HCT116 (cell line): ENCODE data around the gene KCNN3. TPM values are rescaled to one million over a fixed set of nuclear protein-coding genes. Genes with fewer than 3 reads are reported as not detected.

ENCODE experiments used
- ATAC-seq: fragments of 200-7000 bp; cut with Tn5 transposase; 2 replicates; pipeline ENCODE4 v1.9.1; 2020; ENCODE audit warnings: mild to moderate bottlenecking, moderate library complexity
- BruUV-seq: library from RNA; stranded (reverse); fragments of 400-500 nt; replicated peaks from 2 replicates; lab custom pipeline; 2021; lab: Mats Ljungman, UMichigan
- CTCF ChIA-PET: fragments of 300-600 bp; sonication (Branson Sonifier 250); formaldehyde crosslinking; loops from one replicate; lab custom pipeline; 2021; ENCODE audit warnings: antibody characterized with exemption; lab: Charles Lee
- POLR2A ChIA-PET: fragments of 300-600, 350-600 bp; sonication (Branson Sonifier 250); formaldehyde crosslinking; loops from one replicate; lab custom pipeline; 2021; ENCODE audit warnings: antibody characterized with exemption; lab: Charles Lee
- RAD21 ChIA-PET, 2 experiments: fragments of 300-600 bp; sonication (Branson Sonifier 250); formaldehyde crosslinking; loops; one replicate each; lab custom pipeline; 2023; ENCODE audit warnings: low total read pairs in 2 of 2; ENCODE audit not compliant: uncharacterized antibody in 2 of 2, unreplicated experiment in 2 of 2, low non-redundant PET in 1 of 2; lab: Charles Lee
- DNase-seq: peaks from one replicate; pipeline ENCODE4 v3.0.0-alpha.2; 2010; ENCODE audit warnings: low read depth, low spot score
- H2AFZ ChIP-seq: fragments of 200-600 bp; shearing (Covaris generic), sonication (generic); 2 replicates; pipeline ENCODE4 v1.6.1; 2017; ENCODE audit warnings: low read depth, mixed run types, mixed read lengths, antibody characterized with exemption, low read length; ENCODE audit not compliant: poor library complexity, severe bottlenecking
- H3K27ac ChIP-seq: 2 replicates; pipeline ENCODE4 v1.5.1; 2012; ENCODE audit warnings: low read depth, low read length
- H3K27me3 ChIP-seq: fragments of 200-600 bp; sonication (generic); 2 replicates; pipeline ENCODE4 v1.6.1; 2016; ENCODE audit warnings: mixed run types, low read length, mixed read lengths; ENCODE audit not compliant: insufficient read depth
- H3K36me3 ChIP-seq, 2 experiments: fragments of 200-500 bp in 1 of 2; fragments of 200-600 bp in 1 of 2; sonication (Bioruptor generic) in 1 of 2; sonication (generic) in 1 of 2; 2 replicates each; pipeline versions ENCODE4 v1.5.1 to v1.6.1; 2014 to 2016; ENCODE audit warnings: low read length in 2 of 2, inconsistent platforms in 1 of 2, mixed read lengths in 1 of 2, mixed run types in 1 of 2; ENCODE audit not compliant: insufficient read depth in 2 of 2, control insufficient read depth in 1 of 2
- H3K4me1 ChIP-seq, 2 experiments: fragments of 200-600 bp in 1 of 2; sonication (generic) in 1 of 2; 2 replicates each; pipeline versions ENCODE4 v1.5.1 to v1.6.1; 2012 to 2017; ENCODE audit warnings: low read length in 2 of 2, inconsistent platforms in 1 of 2, mild to moderate bottlenecking in 1 of 2, mixed read lengths in 1 of 2, mixed run types in 1 of 2, moderate library complexity in 1 of 2; ENCODE audit not compliant: insufficient read depth in 2 of 2, control insufficient read depth in 1 of 2
- H3K4me2 ChIP-seq: fragments of 200-600 bp; sonication (generic); 2 replicates; pipeline ENCODE4 v1.6.1; 2017; ENCODE audit warnings: mixed run types, low read length, mixed read lengths
- H3K4me3 ChIP-seq, 2 experiments: fragments of 200-600 bp in 1 of 2; sonication (generic) in 1 of 2; replicated peaks in 1 of 2; 2 replicates each; pipeline ENCODE4 v1.5.1; 2011 to 2016; ENCODE audit warnings: low read length in 2 of 2, control low read depth in 1 of 2, low read depth in 1 of 2, mild to moderate bottlenecking in 1 of 2, mixed read lengths in 1 of 2, mixed run types in 1 of 2
- H3K79me2 ChIP-seq: fragments of 200-600 bp; sonication (generic); 2 replicates; pipeline ENCODE4 v1.6.1; 2017; ENCODE audit warnings: mild to moderate bottlenecking, mixed run types, low read length, moderate library complexity, mixed read lengths; ENCODE audit not compliant: insufficient read depth
- H3K9ac ChIP-seq: fragments of 200-600 bp; sonication (generic); 2 replicates; pipeline ENCODE4 v1.6.1; 2016; ENCODE audit warnings: low read length, mixed read lengths
- H3K9me2 ChIP-seq: fragments of 200-600 bp; sonication (generic), shearing (Covaris generic); 2 replicates; pipeline ENCODE4 v1.6.1; 2017; ENCODE audit warnings: mixed run types, mild to moderate bottlenecking, moderate library complexity; ENCODE audit not compliant: insufficient read depth
- H3K9me3 ChIP-seq, 2 experiments: fragments of 200-500 bp in 1 of 2; fragments of 200-600 bp in 1 of 2; sonication (Bioruptor generic) in 1 of 2; sonication (generic) in 1 of 2; 2 replicates each; pipeline ENCODE4 v1.6.1; 2014 to 2017; ENCODE audit warnings: low read length in 2 of 2, mixed read lengths in 2 of 2, inconsistent platforms in 1 of 2, low read depth in 1 of 2, mild to moderate bottlenecking in 1 of 2, mixed run types in 1 of 2, moderate library complexity in 1 of 2; ENCODE audit not compliant: control insufficient read depth in 1 of 2, insufficient read depth in 1 of 2
- H4K20me1 ChIP-seq: fragments of 200-600 bp; sonication (generic), shearing (Covaris generic); 2 replicates; pipeline ENCODE4 v1.6.1; 2017; ENCODE audit warnings: mixed run types, mild to moderate bottlenecking, moderate library complexity; ENCODE audit not compliant: insufficient read depth
- ATF3 ChIP-seq: IDR thresholded peaks from 2 replicates; pipeline ENCODE4 v1.6.1; 2012
- CEBPB ChIP-seq: IDR thresholded peaks from 2 replicates; pipeline ENCODE4 v1.6.1; 2012; ENCODE audit warnings: low read depth
- EZH2phosphoT487 ChIP-seq: fragments of 200-600 bp; IDR thresholded peaks from 2 replicates; pipeline ENCODE4 v1.6.1; 2018; ENCODE audit warnings: antibody characterized with exemption, borderline replicate concordance
- FOSL1 ChIP-seq: IDR thresholded peaks from 2 replicates; pipeline ENCODE4 v1.6.1; 2012; ENCODE audit warnings: low read depth
- JUND ChIP-seq: IDR thresholded peaks from 2 replicates; pipeline ENCODE4 v1.6.1; 2012
- MAX ChIP-seq: IDR thresholded peaks from 2 replicates; pipeline ENCODE4 v1.6.1; 2012
- POLR2A ChIP-seq: IDR thresholded peaks from 2 replicates; pipeline ENCODE4 v1.7.0; 2011; ENCODE audit warnings: borderline replicate concordance; ENCODE audit not compliant: insufficient read depth, insufficient read length; ENCODE audit errors: extremely low read depth
- POLR2AphosphoS5 ChIP-seq: IDR thresholded peaks from 2 replicates; pipeline ENCODE4 v1.6.1; 2011; ENCODE audit warnings: mild to moderate bottlenecking, low read depth, low read length, moderate library complexity
- SIN3A ChIP-seq: IDR thresholded peaks from 2 replicates; pipeline ENCODE4 v1.6.1; 2012; ENCODE audit warnings: low read depth
- SP1 ChIP-seq: IDR thresholded peaks from 2 replicates; pipeline ENCODE4 v1.6.1; 2012; ENCODE audit warnings: low read depth
- SRF ChIP-seq: IDR thresholded peaks from 2 replicates; pipeline ENCODE4 v1.6.1; 2012; ENCODE audit warnings: low read depth
- YY1 ChIP-seq: IDR thresholded peaks from 2 replicates; pipeline ENCODE4 v1.6.1; 2011; ENCODE audit warnings: low read length, low read depth, moderate library complexity, mild to moderate bottlenecking; ENCODE audit not compliant: insufficient replicate concordance; ENCODE audit errors: extremely low read depth
- intact Hi-C: fragments of 100-400 bp; cut with micrococcal nuclease; formaldehyde crosslinking; loops from 2 replicates; pipeline ENCODE4 v1.10.0; 2022
- total RNA-seq: library from RNA; stranded (reverse); gene quantifications from one replicate; pipeline ENCODE4 v1.2.1, GENCODE V29; 2021; ENCODE audit not compliant: unreplicated experiment

KCNN3 gene
- total RNA-seq, 1 experiment from 2014 or later = 1.1 TPM

- H3K9ac ChIP-seq = no peak overlapping the region
- ChIA-PET RAD21 (no interaction called here), POLR2A (no interaction called here), CTCF (no interaction called here)
- H3K27me3 ChIP-seq = peaks cover 3% of the 10 kb centered on the region; the same call in 1 of the 2 replicates
- ATAC-seq (no peak), DNase-seq (no peak)
- no peak overlapping the region for H3K4me2 ChIP-seq
- H4K20me1 ChIP-seq = no peaks in the 10 kb centered on the region
- no peak for TF ChIP-seq FOSL1
- no peak for TF ChIP-seq POLR2A
- TF ChIP-seq POLR2AphosphoS5 = no peak
- TF ChIP-seq SIN3A = no peak
- TF ChIP-seq SRF = no peak
- TF ChIP-seq YY1 = no peak
- no peak for TF ChIP-seq CEBPB
- no peaks in the 10 kb centered on the region for H3K36me3 ChIP-seq
- H3K79me2 ChIP-seq = no peaks in the 10 kb centered on the region
- no peak overlapping the region for H3K4me3 ChIP-seq
- H3K27ac ChIP-seq = no peak overlapping the region
- H3K4me1 ChIP-seq = no peaks in the 10 kb centered on the region
- intact Hi-C loops = loop anchor here (5.0 kb wide), 1 partner anchor 108 kb away; no protein-coding TSS in a partner anchor
- no peaks in the 10 kb centered on the region for H3K9me3 ChIP-seq
- no peaks in the 10 kb centered on the region for H3K9me2 ChIP-seq
- no peak overlapping the region for H2AFZ ChIP-seq
- no TSS peak for BruUV-seq
These were observed 100.7 kb downstream of the KCNN3 start for GRCh38 chr1:154769193-154769895.

- CTCF ChIA-PET = no interaction called here
- RAD21 ChIA-PET = no interaction called here
- ATAC-seq = no peak
- H3K9ac ChIP-seq = no peak overlapping the region
- no TSS peak for BruUV-seq
- no peak overlapping the region for H2AFZ ChIP-seq
- no peaks in the 10 kb centered on the region for H3K9me3 ChIP-seq
- DNase-seq = no peak
- H3K27me3 ChIP-seq = peaks cover 7% of the 10 kb centered on the region; the same call in 1 of the 2 replicates
- no peaks in the 10 kb centered on the region for H3K79me2 ChIP-seq
- intact Hi-C loops = loop anchor here (5.0 kb wide), 1 partner anchor 109 kb away; no protein-coding TSS in a partner anchor
- no peaks in the 10 kb centered on the region for H4K20me1 ChIP-seq
- no peak overlapping the region for H3K4me2 ChIP-seq
- H3K27ac ChIP-seq = no peak overlapping the region
- no peaks in the 10 kb centered on the region for H3K9me2 ChIP-seq
- POLR2A ChIA-PET = no interaction called here
- TF ChIP-seq POLR2A (no peak), MAX (no peak), ATF3 (no peak), JUND (no peak), EZH2phosphoT487 (no peak), SP1 (no peak)
- TF ChIP-seq, all 23 proteins: peak for 0
- no peak overlapping the region for H3K4me3 ChIP-seq
- H3K4me1 ChIP-seq = no peaks in the 10 kb centered on the region
- no peaks in the 10 kb centered on the region for H3K36me3 ChIP-seq
These were observed 101.5 kb downstream of the KCNN3 start for GRCh38 chr1:154768456-154769125.
